GM21723 (cell line): ENCODE results near the gene CYP2A13.
"Not testable (repeated sequence)": the region's sequence is repeated elsewhere in the genome, so short reads cannot be mapped to it uniquely, and the experiment has no call there.

Source experiments
- ATAC-seq: cut with Tn5 transposase; IDR thresholded peaks from one replicate; pipeline ENCODE4 v1.9.1; 2021; ENCODE audit warnings: mild to moderate bottlenecking, moderate library complexity; ENCODE audit not compliant: unreplicated experiment

CYP2A13 gene

DNA sequence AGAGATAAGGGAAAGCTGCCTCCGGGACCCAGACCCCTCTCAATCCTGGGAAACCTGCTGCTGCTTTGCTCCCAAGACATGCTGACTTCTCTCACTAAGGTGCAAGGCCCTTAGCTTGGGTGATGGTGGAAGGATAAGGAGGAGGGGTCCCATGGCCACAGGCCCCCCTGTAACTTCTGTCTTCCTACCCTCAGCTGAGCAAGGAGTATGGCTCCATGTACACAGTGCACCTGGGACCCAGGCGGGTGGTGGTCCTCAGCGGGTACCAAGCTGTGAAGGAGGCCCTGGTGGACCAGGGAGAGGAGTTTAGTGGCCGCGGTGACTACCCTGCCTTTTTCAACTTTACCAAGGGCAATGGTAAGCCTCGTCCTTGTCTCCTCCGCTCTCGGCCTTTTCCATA lies 28.0 kb downstream of the CYP2A13 start:
- no peak for ATAC-seq

DNA sequence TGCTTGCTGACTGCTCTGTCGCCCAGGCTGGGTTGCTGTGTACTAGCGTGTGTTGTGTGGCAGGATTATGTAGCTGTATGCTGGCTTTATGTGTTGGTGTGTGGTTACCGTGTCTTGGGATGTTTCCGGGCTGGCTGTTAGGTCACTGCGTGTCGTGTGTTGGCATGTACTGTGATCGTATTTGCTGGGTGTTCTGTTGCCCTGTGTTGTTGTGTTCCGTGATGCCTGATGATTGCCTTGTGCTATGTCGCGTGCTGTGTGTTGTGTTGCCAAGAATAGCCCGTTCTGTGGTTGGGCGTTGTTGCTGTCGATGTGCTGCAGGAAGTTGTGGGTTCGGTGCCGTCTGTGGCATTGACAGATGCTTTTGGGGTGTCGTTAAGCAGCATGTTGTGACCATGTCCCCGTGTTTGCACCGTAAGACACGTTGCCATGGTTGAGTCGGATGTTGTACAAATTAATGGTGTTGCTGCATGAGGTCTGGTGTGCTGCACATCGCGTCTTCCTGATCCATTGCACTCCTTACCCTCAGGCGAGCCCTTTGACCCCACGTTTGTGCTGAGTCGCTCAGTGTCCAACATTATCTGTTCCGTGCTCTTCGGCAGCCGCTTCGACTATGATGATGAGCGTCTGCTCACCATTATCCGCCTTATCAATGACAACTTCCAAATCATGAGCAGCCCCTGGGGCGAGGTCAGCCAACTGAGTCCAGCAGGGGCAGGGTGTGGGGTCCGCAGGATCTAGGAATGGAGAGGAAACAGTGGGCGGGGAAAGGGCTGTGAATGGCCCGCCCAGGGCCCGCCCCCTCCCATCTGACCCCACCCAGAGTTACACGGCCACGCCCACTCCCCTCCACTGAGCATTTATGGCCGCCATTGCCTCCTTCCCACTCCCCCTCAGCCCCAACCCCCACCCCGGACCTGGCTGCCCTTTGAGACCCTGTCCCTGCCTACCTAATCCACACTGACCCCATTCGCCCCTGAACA lies 33.0 kb downstream of the CYP2A13 start:
- not testable (repeated sequence) for ATAC-seq

DNA sequence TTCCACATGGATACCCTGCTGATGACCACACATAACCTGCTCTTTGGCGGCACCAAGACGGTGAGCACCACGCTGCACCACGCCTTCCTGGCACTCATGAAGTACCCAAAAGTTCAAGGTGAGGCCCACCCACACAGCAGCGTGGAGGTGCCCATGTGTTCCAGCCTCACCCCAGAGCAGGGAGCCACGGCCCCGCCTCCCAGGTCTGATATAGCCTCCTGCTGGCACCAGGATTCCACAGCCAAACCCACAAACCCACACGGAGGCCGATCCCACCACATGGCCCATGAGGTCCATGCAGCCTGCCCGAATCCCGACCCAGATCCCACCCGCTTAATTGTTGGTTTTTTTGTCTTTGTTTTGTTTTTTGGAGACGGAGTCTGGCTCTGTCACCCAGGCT lies 34.6 kb downstream of the CYP2A13 start:
- ATAC-seq = not testable (repeated sequence)

DNA sequence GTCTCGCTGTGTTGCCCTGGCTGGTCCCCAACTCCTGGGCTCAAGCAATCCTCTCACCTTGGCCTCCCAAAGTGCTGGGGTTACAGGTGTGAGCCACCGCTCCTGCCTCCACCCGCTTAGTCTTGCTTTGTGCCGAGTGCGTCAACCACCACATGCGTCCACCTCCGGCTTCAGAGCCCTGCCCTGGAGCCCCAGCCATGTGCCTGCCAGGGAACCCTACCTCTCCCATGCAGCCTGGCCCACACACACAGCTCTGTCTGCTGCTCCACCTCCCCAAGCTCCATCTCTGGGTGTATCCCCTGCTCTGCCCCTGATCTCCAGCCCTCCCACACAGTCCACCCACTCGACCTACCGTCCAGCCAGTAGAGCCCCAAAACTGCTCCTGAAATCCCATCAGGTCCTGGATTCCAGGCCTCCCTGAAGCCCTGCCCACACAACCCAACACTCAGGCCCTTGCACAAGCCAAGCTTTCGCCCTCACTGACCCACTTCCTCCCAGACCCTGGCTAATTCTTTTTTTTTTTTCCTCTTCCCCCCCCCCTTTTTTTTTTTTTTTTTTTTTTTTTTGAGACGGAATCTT lies 35.6 kb downstream of the CYP2A13 start:
- ATAC-seq = no peak

DNA sequence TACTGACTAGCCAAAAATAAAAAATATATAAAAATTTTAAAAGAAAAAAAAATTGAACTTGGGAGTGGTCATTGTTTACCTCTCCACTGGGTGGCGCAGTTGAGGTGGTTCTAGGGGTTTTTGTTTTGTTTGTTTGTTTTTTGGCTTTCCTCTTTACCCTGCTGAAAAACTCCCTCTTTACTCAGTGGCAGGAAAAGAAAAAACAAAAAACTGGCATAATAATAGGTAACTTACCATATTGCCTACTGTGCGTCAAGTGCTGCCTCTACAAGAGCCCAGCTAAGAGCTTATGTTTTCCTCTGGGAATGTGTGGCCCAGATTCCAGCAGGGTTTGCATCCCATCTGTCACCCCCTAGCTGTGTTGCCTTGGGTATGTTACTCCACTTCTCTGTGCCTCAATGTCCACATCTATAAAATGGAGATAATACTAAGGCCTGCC lies 38.5 kb downstream of the CYP2A13 start:
- not testable (repeated sequence) for ATAC-seq

DNA sequence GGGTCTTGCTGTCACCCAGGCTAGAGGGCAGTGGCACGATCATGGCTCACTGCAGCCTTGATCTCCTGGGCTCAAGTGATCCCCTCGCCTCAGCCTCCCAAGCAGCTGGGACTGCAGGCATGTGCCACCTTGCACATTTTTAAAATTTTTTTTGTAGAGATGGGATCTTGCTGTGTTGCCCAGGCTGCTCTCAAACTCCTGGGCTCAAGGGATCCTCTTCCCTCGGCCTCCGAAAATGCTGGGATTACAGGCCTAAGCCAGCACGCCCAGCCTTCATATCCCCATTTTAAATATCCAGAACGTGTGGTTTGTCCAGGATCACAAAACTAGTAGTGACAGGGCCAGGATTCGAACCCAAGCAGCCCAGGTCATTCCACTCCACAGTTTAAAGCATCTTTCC lies 39.1 kb downstream of the CYP2A13 start:
- not testable (repeated sequence) for ATAC-seq

DNA sequence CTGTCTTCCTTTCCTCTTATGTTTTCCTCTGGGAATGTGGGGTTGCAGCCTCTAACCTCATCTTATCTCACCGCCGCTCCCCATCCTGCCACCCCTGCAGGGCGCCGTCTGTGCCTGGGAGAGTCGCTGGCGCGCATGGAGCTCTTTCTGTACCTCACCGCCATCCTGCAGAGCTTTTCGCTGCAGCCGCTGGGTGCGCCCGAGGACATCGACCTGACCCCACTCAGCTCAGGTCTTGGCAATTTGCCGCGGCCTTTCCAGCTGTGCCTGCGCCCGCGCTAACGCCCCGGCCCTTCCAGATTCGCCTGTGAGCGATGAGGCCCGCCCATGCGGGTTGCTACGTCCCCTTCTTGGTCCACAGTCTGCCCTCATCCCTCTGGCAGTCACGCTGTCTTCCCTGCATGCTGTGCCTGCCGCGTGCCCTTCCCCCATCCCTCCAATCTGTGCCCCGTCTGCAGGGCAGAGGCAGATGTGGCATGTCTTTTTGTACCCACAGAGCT lies 39.6 kb downstream of the CYP2A13 start:
- not testable (repeated sequence) for ATAC-seq

DNA sequence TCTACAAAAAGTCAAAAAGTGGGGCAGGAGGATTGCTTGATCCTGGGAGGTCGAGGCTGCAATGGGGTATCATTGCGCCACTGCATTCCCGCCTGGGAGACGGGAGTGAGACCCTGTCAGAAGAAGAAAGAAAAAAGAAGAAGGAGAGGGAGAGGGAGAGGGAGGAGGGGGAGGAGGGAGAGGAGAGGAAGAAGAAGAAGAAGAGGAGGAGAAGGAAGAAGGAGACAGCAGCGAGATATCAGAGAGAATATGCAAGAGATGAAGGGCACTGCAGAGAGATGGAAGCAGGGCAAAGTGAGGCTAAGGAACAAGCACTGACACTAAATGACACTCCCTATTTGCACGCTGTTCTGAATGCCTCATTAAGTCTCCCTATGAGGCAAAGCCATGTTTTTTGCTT lies 40.4 kb downstream of the CYP2A13 start:
- no peak for ATAC-seq

DNA sequence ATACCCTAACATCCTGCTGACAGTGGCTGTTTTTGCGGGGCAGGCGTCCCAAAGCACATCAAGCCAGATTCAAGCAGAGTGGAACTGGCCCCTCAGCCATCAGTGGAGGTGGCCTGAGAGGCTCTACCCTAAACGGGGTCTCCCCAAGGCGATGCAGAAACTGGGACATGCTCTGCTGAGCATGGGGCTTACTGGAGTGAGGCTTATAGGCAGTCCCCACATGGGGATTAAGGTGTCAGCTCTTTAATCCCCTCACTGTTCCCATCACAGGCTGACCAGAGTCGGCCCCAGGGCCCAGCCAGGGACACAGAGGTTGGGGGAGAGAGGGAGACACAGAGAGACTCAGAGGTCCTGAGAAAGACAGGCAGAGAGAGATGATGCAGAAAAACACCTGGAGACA lies 42.9 kb downstream of the CYP2A13 start:
- ATAC-seq = no peak

DNA sequence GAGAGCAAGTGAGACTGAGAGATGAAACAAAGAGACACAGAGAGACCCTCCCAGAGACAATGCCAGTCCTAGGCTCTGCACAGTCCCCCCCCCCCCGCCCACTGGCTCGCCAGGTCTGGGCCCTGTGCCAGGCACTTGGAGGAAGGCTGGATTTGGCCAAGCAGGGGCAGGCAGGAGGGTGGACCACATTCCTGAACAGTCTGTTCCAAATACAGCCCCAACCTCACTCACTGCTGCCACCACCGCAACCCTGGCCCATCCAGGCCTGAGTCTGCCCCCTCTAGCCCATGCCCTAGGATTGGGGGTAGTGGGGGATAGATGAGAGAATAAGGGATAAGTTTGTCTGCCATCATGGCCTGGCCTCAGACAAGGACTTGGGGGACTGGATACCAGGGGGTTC lies 45.0 kb downstream of the CYP2A13 start:
- no peak for ATAC-seq

DNA sequence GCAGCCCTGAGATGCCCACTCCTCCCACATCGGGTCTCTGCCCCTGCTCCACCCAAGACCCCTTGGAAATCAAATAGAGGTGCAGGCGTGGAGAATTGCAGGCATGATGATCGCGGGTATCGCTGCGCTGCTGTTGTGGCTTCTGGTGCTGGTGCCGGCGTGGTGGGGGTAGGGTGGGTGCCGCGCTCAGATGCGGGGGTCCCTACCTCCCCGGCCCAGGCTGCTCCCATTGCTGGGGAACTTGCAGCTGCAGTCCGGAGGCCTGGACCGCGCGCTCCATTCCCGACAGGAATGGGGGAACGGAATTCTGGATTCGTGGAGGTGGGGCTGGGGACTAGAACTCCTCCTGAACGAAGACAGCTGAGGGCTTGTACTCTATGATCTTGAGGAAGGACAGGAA lies 46.4 kb downstream of the CYP2A13 start:
- ATAC-seq = no peak

DNA sequence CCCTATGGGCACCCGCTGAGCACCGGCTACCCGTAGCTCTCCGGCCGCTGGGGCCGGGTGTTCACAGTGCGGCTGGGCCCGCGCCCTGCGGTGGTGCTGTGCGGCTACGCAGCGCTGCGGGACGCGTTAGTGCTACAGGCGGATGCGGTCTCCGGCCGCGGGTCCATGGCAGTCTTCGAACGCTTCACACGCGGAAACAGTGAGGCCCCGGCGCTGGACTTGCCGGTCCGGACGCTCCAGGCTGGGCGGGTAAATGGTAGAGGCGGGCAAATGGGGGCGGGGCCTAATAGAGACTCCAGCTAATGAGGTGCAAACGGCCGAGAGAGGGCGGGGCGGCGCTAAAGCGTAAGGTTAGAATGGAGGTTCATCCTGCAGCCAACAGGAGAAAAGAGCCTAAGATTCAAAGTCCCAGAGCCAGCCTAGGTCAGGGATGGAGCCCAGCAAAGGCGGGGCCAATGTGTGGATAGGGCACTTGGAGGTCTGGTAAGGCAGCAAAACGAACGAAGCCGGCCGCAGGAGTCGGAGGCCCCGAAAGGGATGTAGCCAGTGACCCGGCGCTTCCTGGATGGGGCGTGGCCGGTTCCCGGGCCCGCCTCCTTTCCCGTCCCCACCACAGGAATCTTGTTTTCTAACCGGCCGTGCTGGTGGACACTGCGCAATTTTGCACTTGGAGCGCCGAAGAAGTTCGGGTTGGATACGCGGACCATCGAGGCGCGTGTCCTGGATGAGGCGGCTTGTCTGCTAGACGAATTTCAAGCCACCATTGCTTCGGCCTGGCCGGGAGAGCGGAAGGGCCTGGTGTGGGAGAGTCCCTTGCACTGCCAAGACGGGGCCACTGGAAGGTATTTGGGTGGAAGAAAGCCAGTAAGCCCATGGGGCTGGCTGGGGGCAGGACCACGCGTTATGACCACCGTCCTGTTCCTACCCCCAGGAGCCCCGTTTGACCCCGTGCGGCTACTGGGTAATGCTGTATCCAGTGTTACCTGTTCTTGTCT lies 47.4 kb downstream of the CYP2A13 start:
- ATAC-seq = not testable (repeated sequence)

DNA sequence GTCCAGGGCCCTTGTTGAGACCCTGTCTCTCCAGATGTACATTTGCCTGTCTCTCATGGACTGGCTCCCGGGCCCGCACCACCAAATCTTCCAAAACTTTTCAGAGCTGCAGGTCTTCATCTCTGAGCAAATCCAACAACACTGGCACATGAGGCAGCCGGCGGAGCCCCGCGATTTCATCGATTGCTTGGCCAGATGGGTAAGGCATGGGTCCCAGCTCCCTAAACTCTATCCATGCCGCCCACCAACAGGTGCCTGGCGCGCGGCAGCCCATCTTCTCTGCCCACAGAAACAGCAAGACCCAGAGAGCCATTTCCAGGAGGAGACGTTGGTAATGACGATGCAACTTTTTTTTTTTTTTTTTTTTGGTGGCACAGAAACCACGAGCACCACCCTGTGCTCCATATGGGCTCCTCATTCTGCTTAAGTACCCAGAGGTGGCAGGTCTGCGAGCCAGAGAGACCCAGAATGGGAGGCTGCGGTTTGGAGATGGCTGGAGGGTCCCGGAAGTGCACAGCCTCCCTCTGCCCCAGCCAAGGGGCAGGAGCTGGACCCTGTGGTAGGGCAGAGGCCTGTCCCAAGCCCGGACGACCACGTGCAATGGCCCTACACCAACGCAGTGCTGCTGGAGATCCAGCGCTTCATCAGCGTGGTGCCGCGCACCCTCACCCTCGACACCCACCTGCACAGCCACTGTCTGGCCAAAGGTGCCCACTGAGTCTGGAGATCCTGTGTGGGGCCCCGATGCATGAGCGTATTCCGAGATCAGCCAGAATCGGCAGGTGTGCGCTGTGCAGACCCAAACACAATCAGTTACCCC lies 48.6 kb downstream of the CYP2A13 start:
- ATAC-seq = no peak

DNA sequence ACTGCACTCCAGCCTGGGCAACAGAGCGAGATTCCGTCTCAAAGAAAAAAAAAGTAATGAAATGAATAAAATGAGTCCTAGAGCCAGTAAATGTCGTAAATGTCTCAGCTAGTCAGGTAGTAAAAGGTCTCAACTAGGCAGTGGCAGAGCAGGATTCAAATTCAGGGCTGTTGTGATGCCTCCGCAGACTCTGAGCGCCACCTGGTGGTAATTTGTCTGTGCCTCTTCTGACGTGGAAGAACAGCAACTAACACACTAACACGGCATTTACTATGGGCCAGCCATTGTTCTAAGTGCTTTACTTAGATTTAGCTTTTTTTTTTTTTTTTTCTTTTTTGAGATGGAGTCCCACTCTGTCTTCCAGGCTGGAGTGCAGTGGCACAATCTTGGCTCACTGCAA lies 56.2 kb downstream of the CYP2A13 start:
- ATAC-seq = no peak
